ENCODE data around the gene TANGO6. TPM values are rescaled to one million over a fixed set of nuclear protein-coding genes. Genes with fewer than 3 reads are reported as not detected.
"Not testable (repeated sequence)": the region's sequence is repeated elsewhere in the genome, so short reads cannot be mapped to it uniquely, and the experiment has no call there.

The TANGO6 gene
- total RNA-seq, 1 experiment from 2014 or later = 22.3 TPM

- no peak for DNase-seq (ENCODE audit: low spot score)
Measured at GRCh38 chr16:69055008-69055407, 211.7 kb downstream of the TANGO6 start.

- DNase-seq (ENCODE audit: low spot score) = no peak
Measured at GRCh38 chr16:69055980-69056379, 212.6 kb downstream of the TANGO6 start.

GRCh38 chr16:69056421-69056820 lies 213.1 kb downstream of the TANGO6 start:
- DNase-seq (ENCODE audit: low spot score) = no peak

GRCh38 chr16:69057400-69058378 lies 214.4 kb downstream of the TANGO6 start:
- peak; percentile 94 for DNase-seq (ENCODE audit: low spot score)

GRCh38 chr16:69063491-69063890 lies 220.2 kb downstream of the TANGO6 start:
- DNase-seq (ENCODE audit: low spot score) = not testable (repeated sequence)

- peak; percentile 25 for DNase-seq (ENCODE audit: low spot score)
Measured at GRCh38 chr16:69064124-69064763, 220.9 kb downstream of the TANGO6 start.

- no peak for DNase-seq (ENCODE audit: low spot score)
Measured at GRCh38 chr16:69064764-69065313, 221.5 kb downstream of the TANGO6 start.

- no peak for DNase-seq (ENCODE audit: low spot score)
Measured at GRCh38 chr16:69069504-69069903, 226.2 kb downstream of the TANGO6 start.

- no peak for DNase-seq (ENCODE audit: low spot score)
Measured at GRCh38 chr16:69071036-69071435, 227.7 kb downstream of the TANGO6 start.

GRCh38 chr16:69072640-69072974 lies 229.3 kb downstream of the TANGO6 start:
- DNase-seq (ENCODE audit: low spot score) = no peak

GRCh38 chr16:69073181-69073702 lies 229.9 kb downstream of the TANGO6 start:
- DNase-seq (ENCODE audit: low spot score) = peak; percentile 91

- peak; percentile 45 for DNase-seq (ENCODE audit: low spot score)
Measured at GRCh38 chr16:69077251-69077650, 233.9 kb downstream of the TANGO6 start.

- DNase-seq (ENCODE audit: low spot score) = no peak
Measured at GRCh38 chr16:69078073-69078472, 234.7 kb downstream of the TANGO6 start.

- DNase-seq (ENCODE audit: low spot score) = no peak
Measured at GRCh38 chr16:69079697-69080096, 236.4 kb downstream of the TANGO6 start.

GRCh38 chr16:69083306-69083941 lies 240.1 kb downstream of the TANGO6 start:
- DNase-seq (ENCODE audit: low spot score) = no peak

- no peak for DNase-seq (ENCODE audit: low spot score)
Measured at GRCh38 chr16:69084289-69084688, 241.0 kb downstream of the TANGO6 start.

- DNase-seq (ENCODE audit: low spot score) = no peak
Measured at GRCh38 chr16:69085032-69085695, 241.8 kb downstream of the TANGO6 start.

- DNase-seq (ENCODE audit: low spot score) = no peak
Measured at GRCh38 chr16:69087161-69087581, 243.8 kb downstream of the TANGO6 start.

- DNase-seq (ENCODE audit: low spot score) = no peak
Measured at GRCh38 chr16:69088684-69089083, 245.4 kb downstream of the TANGO6 start.

GRCh38 chr16:69089091-69089910 lies 246.0 kb downstream of the TANGO6 start:
- DNase-seq (ENCODE audit: low spot score) = peak; percentile 55

Data from A172 (cell line).